Hypothalamus (tissue), 51 donors: ENCODE data around the gene PPFIA1.
"Not testable (repeated sequence)": the region's sequence is repeated elsewhere in the genome, so short reads cannot be mapped to it uniquely, and the experiment has no call there.

Experiments
- DNase-seq, 51 donors: peaks; one replicate each; lab custom pipeline; 2025; lab: John Stamatoyannopoulos, UW

PPFIA1 gene

DNA sequence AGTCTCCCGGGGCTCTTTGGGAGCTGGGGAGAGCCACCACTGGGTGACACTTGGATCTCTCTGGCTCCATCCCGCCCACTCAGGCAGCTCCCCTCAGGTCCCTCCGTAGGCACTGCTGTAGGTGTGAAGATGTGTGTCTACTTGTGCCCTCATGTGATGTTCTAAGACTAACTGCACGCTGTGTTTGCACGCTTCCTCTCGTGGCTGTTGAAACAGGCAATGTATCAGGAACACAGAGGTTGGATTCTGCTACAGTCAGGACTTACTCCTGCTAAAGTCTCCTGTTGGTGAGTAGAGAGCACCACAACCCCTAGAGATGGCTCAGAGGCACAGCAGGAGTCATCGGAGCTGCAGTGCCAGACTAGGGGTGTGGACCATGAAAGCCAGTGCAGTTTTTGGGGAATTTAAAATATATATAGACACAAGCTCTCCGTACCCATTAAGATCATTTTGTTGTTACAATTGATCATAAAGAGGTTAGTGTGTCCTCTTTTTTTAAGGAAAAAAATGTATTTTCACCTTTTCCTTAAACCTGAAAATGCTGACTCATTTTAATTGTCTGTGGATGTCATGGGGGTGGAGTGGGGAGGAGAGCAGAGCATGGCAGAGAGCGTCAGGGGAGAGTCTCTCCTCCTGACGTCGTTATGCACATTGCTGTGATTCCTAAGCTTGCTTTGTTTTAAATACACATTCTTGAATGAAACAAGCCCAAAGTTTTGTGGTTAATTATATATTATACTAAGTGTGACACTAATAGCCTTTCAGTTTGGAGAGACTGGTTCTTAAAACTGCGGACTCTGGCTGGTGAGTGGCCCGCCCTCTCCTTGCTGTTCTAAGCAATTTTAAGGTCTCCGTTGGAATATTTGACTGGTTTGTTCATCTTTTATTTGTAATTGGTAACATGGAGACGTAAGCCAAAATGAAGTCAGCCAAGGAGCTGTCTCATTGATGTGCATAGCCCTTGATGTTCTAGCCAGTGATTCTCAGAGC, 111.7 kb downstream of the PPFIA1 start:
- peak in 1 of 51 donors; percentile 27 for DNase-seq

DNA sequence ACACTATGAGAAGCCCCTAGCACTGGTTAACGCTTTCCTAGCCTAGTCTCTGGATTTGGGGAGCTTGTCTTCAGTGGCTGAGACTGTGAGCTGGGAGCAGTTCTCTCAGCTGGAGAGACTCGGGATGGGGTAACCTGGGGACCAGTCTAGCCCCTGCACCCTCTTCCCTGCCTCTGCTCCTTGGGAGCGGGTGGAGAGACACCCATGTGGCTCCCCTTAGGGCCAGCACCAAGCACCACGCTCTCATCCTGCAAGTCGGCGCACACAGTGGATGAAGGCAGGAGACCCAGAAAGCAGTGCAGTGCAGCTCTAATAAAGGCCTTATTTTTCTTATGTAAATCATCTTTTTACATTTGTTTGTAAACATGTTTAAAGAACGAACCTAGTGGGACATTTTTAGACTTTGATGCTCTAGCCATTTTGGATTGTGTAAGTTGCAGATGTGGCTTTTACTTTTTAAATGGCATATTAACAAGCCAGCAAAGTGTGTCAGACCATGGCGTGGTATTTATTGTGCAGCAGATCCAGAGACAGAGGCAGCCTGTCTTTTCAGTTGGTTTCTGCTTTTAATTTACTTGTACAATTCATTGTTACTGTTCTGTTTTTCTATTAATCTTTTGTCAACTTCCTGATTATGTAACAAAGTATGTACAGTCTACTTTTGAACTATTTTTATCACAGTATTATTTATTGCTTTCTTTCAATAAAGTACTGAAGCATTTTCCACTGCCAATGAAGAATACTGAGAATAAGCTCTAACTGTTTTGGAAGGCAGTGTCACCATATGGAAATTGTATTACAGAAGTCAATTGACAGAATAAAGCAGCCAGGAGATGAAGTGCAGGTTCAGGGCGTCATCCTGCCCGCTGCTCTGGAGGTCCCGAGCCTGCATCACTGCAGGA, 113.4 kb downstream of the PPFIA1 start:
- DNase-seq, result peak in 1 of 51 donors; percentile 58

DNA sequence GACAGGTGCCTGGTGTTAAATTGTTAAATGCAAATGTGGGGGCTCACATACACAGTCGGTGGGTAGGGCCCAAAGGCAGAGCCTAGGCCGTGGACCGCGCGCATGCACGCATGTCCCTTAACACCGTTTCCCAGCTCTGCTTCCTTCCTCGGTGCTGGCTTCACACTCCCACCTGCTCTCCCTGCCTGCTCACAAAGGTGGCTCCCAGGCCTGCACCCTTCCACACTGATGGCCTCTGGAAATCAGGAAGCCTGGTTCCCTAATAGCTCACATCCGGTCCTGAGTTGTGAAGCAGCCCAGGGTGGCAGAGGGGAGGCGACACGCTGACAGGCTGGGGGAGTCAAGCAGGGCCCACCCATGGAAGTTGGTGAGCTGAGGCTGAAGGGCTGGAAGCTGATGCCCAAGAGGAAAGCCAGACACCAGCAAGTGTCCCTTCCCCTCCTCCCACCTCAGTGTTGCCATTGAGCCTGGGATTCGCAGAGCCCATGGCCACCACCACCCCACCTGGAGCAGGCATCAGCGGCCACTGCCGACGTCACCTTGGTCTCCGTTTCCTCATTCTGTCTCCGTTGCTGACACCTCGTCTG, 114.2 kb downstream of the PPFIA1 start:
- DNase-seq, result no peak

DNA sequence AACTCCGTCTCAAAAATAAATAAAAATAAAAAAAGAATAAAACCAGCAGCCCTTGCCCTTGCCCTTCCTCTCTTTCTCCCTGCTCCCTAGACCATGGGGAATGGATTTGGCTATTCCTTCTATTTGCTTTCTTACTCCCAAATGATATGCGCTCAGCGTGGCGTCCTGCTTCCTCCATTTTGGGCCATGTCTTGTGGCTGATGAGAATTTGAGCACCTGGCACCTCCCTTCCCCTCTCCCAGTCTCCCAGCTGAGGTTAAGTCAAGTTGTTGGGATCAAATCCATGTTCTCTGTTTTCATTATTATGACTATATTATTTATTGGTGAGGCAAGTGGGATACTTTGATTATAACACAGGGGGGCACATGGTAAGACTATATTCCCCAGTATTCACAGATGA, 117.1 kb downstream of the PPFIA1 start:
- no peak for DNase-seq

GRCh38 chr11:70389201-70389600, 118.7 kb downstream of the PPFIA1 start:
- DNase-seq, result no peak

GRCh38 chr11:70390882-70391281, 120.4 kb downstream of the PPFIA1 start:
- not testable (repeated sequence) for DNase-seq

- no peak for DNase-seq
Measured at GRCh38 chr11:70394211-70394950, 123.9 kb downstream of the PPFIA1 start.

GRCh38 chr11:70397336-70397982, 127.0 kb downstream of the PPFIA1 start:
- DNase-seq, result no peak

GRCh38 chr11:70397983-70398833, 127.7 kb downstream of the PPFIA1 start, which contains the start of gene CTTN:
Gene CTTN (plus strand): TSS chr11:70398529. CDS start chr11:70407298, 8,769 bp downstream.
- DNase-seq, result peak; percentile 25 to 93 (median 72)

GRCh38 chr11:70398834-70399680, 128.6 kb downstream of the PPFIA1 start:
- no peak for DNase-seq

DNA sequence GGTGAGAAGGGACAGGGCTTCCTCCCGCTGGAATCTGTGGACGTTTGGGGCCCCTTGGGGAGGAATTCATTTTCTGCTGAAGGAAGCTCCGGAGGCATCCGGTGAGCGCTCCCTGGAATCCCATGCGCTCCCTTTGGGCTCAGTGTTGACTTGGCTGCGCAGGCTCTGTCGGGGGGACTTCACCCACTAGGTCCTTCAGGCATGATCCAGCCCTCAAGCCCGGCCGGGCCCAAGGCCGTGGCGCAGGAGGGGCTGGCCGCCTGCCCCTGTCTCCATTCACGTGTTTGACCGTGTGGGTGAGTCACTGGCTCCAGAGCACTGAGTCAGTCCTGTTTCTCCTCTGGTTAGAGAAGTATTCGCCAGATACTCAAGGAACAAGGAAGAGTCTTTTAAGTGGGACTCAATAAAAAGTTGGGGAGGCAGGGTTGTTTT, 129.2 kb downstream of the PPFIA1 start:
- peak in 33 of 51 donors; percentile 15 to 85 (median 39) for DNase-seq

DNA sequence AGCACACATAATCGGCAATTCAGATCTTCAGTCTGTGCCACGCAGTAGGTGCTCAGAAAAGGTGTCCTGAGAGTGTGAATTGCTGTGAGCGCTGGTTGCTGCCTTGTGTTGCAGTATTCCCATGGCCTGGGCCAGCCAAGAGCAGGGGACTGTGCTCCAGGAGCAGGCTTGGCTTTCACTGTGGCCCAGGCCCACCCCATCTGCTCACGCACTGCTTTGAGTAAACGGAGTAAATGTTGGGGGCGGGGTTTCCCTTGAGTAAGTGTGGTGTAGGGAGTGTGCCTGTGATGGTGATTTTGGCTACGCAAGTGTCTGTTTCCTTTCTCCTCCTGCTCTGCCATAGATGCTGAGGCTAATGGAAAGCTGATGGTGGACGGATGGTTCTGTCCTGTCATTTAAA, 130.2 kb downstream of the PPFIA1 start:
- no peak for DNase-seq

DNA sequence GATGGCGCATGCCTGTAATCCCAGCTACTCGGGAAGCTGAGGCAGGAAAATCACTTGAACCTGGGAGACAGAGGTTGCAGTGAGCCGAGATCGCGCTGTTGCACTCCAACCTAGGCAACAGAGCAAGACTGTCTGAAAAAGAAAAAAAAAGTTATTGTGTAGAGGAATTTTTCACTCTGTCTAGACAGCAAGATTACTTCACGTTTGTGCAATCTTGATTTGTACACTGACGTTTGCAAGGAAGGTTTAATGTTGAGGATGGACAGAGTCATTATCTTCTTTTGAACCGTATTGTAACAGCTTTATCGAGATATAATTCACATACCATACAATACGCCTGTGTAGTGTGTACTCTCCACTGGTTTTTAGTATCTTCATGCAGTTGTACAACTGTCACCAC, 131.5 kb downstream of the PPFIA1 start:
- no peak for DNase-seq

DNA sequence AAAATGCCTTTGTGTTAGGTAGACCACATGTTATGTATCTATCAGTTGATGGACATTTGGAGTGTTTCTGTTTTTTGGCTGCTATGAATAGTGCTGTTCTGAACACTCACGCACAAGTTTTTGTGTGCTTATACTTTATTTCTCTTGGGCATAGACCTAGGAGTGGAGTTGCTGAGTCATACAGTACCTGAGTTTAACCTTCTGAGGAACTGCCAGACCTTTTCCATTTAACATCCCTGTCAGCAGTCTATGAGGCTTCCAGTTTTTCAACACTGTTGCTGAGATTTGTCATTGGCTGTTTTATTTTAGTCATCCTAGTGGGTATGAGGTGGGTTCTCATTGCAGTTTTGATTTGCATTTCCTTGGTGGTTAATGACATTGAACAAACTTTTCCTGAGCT, 132.2 kb downstream of the PPFIA1 start:
- DNase-seq, result no peak

GRCh38 chr11:70404244-70404643, 133.8 kb downstream of the PPFIA1 start:
- DNase-seq, result no peak

- DNase-seq, result peak in 1 of 51 donors; percentile 17
Measured at GRCh38 chr11:70405679-70406395, 135.3 kb downstream of the PPFIA1 start.

GRCh38 chr11:70407121-70407520, 136.6 kb downstream of the PPFIA1 start:
- DNase-seq, result no peak
